C4-2B (cell line): ENCODE measurements around the gene C5AR1.
"Not testable (repeated sequence)": the region's sequence is repeated elsewhere in the genome, so short reads cannot be mapped to it uniquely, and the experiment has no call there.

ENCODE experiments used
- H3K27ac ChIP-seq: fragments of 450-650 bp; 2 replicates; pipeline ENCODE4 v1.5.1; 2017
- ZFX ChIP-seq: fragments of 450-650 bp; IDR thresholded peaks from 2 replicates; pipeline ENCODE4 v1.6.1; 2017
- TF ChIP-seq, protein P1 (sequence below): fragments of 450-650 bp; conservative IDR thresholded peaks from 2 replicates; pipeline ENCODE4 v1.5.1; 2017; ENCODE audit warnings: mild to moderate bottlenecking

The C5AR1 gene

DNA sequence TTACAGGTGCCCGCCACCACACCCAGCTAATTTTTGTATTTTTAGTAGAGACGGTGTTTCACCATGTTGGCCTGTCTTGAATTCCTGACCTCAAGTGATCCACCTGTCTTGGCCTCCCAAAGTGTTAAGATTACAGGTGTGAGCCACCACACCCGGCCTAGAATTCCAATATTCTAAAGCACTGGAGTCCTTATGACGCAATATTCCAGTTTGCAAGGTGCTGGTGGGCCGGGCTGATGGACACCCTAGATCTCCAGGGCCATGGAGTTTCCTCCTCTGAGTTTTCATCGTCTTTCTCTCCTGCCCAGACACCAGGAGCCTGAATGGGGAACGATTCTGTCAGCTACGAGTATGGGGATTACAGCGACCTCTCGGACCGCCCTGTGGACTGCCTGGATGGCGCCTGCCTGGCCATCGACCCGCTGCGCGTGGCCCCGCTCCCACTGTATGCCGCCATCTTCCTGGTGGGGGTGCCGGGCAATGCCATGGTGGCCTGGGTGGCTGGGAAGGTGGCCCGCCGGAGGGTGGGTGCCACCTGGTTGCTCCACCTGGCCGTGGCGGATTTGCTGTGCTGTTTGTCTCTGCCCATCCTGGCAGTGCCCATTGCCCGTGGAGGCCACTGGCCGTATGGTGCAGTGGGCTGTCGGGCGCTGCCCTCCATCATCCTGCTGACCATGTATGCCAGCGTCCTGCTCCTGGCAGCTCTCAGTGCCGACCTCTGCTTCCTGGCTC is 31.0 kb downstream of the C5AR1 start:
- TF ChIP-seq, protein P1, sequence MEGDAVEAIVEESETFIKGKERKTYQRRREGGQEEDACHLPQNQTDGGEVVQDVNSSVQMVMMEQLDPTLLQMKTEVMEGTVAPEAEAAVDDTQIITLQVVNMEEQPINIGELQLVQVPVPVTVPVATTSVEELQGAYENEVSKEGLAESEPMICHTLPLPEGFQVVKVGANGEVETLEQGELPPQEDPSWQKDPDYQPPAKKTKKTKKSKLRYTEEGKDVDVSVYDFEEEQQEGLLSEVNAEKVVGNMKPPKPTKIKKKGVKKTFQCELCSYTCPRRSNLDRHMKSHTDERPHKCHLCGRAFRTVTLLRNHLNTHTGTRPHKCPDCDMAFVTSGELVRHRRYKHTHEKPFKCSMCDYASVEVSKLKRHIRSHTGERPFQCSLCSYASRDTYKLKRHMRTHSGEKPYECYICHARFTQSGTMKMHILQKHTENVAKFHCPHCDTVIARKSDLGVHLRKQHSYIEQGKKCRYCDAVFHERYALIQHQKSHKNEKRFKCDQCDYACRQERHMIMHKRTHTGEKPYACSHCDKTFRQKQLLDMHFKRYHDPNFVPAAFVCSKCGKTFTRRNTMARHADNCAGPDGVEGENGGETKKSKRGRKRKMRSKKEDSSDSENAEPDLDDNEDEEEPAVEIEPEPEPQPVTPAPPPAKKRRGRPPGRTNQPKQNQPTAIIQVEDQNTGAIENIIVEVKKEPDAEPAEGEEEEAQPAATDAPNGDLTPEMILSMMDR, result no peak
- TF ChIP-seq ZFX, result no peak
- no peak overlapping the region for H3K27ac ChIP-seq

DNA sequence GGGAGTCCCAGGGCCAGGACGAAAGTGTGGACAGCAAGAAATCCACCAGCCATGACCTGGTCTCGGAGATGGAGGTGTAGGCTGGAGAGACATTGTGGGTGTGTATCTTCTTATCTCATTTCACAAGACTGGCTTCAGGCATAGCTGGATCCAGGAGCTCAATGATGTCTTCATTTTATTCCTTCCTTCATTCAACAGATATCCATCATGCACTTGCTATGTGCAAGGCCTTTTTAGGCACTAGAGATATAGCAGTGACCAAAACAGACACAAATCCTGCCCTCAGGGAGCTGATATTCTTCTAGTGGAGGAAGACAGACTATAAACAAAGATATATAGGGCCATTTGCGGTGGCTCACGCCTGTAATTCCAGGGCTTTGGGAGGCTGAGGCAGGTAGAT is 32.1 kb downstream of the C5AR1 start:
- no peak for TF ChIP-seq ZFX
- TF ChIP-seq, protein P1, result no peak
- no peak overlapping the region for H3K27ac ChIP-seq

DNA sequence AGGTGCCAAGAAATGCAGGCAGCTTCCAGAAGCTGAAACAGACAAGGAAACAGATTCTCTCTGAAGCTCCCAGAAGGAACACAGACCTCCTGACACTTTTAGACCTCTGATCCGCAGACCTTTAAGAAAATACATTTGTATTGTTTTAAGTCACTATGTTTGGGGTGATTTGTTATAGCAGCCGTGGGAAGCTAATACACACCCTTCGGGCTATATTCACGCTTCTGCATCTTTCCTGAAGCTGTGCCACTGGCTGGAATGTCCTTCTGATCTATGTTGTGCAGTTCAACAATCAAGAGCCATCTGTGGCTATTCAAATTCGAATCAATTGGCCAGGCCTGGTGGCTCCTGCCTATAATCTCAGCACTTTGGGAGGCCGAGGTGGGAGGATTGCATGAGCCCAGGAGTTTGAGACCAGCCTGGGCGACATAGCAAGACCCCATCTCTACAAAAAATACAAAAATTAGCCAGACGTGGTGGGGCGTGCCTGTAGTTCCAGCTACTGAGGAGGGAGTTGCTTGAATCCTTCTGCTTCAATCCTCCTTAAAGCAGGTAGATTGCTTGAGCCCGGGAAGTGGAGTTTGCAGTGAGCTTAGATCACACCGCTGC is 33.6 kb downstream of the C5AR1 start:
- no peak overlapping the region for H3K27ac ChIP-seq
- TF ChIP-seq ZFX, result no peak
- TF ChIP-seq, protein P1, result no peak

DNA sequence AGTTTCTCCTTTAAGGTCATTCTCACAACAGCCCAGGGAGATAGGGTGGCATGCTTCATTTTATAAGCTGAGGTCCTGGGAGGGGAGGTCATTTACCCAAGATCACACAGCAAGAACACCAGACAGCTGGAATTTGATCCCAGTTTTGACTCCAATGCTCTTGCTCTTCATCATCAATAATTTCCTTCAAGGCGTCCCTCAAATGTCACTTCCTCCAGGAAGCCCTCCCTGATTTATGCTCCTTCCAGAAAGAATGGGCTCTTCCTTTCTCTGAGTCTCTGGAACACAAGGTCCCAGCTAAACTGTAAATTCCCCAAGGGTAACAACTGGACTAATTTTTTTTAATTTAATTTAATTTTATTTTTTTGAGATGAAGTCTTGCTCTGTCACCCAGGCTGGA is 34.8 kb downstream of the C5AR1 start:
- no peak overlapping the region for H3K27ac ChIP-seq
- no peak for TF ChIP-seq ZFX

DNA sequence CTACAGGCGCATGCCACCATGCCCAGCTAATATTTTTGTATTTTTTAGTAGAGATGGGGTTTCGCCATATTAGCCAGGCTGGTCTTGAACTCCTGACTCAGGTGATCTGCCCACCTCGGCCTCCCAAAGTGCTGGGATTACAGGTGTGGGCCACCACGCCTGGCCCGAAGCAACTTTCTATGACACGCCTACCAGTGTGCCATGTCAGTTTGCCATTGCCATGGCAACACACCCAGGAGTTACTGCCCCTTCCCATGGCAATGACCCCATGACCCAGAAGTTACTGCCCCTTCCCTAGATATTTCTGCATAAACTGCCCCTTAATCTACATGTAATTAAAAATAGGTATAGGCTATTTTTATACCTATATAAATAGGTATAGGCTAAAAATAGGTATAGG is 36.4 kb downstream of the C5AR1 start:
- not testable (repeated sequence) for H3K27ac ChIP-seq

DNA sequence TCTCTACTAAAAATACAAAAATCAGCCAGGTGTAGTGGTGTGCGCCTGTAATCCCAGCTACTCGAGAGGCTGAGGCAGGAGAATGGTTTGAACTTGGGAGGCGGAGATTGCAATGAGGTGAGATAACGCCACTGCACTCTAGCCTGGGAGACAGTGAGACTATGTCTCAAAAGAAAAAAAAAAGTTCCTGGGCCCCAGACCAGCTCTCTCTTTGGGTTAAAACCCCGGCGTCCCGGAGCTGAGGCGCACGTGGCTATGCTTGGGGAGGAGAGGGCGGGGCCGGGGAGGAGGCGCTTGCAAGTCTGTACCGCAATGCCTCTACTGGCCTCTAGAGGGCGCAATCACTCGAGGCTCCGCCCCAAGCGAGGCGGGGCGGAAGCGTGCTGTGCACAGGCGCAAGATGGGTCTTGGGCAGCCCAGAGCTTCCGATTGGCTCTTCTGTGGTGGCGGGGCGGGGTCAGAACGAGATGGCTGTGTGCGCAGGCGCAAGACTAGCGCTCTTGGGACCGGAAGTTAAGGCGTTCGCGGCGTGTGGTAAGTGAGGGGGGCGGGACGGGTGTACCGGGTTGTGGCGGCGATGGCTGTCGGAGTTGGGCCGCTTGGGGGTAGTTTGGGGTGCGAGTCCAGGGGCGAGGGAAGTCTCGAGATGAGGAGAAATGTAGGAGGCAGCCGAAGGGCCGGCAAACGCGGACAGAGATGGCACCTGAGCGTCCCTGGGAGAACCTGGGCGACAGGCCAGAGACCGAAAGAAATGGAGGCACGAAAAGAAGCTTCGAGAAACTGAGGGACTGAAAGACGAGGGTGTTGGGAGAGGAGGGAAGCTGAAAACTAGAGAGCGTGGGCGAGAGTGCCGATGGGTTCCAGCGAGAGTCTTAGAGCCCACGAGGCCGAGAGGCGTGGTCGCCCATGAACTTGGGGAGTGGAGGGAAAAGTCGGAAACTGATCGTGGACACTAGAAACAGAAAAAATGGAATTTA is 39.4 kb downstream of the C5AR1 start, which contains the start of gene DHX34:
Gene DHX34 (plus strand): TSS at position 497 of the 977 bp plus-strand sequence. CDS start 3,716 bp downstream, outside the sequence.
- TF ChIP-seq, protein P1, result peak; percentile 90
- no peak for TF ChIP-seq ZFX
- peak within 1 kb of the TSS; percentile 82 for H3K27ac ChIP-seq

DNA sequence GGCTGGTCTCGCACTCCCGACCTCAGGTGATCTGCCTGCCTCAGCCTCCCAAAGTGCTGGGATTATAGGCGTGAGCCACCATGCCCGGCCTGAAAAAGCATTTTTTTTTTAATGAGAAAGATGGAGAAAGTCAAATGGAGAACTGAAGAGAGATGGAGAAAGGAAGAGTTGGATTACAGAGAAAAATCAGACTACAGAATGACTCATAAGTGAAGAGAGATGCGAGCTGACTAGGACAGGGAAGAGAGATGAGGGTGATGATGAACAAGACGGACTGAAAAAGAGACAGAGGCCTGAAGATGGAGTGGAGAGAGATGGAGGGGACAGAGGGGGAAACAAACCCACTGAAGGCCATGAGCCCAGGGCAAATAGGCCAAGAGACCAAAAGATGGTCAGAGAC is 41.0 kb downstream of the C5AR1 start:
- no peak for TF ChIP-seq ZFX
- TF ChIP-seq, protein P1, result no peak
- no peak overlapping the region for H3K27ac ChIP-seq

DNA sequence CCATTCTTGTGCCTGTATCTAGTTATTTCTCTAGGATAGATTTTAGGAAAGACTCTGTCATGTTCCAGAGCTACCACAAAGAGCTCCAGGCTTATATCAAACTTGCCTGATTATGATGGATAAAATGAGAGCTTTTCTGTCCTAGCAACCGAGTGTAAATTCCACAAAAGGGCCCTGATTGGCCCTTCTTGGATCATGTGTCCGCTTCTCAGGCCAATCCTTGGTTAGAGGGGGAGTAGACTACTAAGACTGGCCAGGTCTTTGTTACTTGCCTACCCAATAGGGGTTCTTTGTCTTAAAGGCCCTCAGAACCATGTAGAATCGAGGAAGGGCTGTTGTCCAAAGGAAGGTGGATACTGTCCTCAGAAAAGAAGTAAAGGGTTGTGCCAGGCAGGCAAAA is 41.9 kb downstream of the C5AR1 start:
- H3K27ac ChIP-seq, result no peak overlapping the region
- TF ChIP-seq, protein P1, result no peak
- no peak for TF ChIP-seq ZFX
